GM13976 (cell line): ENCODE measurements around the gene TAF11L3.
"Not testable (repeated sequence)": the region's sequence is repeated elsewhere in the genome, so short reads cannot be mapped to it uniquely, and the experiment has no call there.

ENCODE experiments used
- DNase-seq: peaks from one replicate; pipeline ENCODE4 v3.0.0; 2012; ENCODE audit warnings: low spot score
- CTCF ChIP-seq: IDR thresholded peaks from 2 replicates; pipeline ENCODE4 v1.5.1; 2012; ENCODE audit warnings: borderline replicate concordance, mild to moderate bottlenecking; ENCODE audit not compliant: insufficient read depth; ENCODE audit errors: extremely low read depth, missing control alignments, control extremely low read depth
- in situ Hi-C: fragments of 300-500 bp; cut with MboI; formaldehyde crosslinking; loops from one replicate; pipeline ENCODE4 v1.12.0; 2022; ENCODE audit warnings: low sequenced_read_pairs, mixed read lengths, inconsistent platforms; ENCODE audit not compliant: unreplicated experiment

The TAF11L3 gene

DNA sequence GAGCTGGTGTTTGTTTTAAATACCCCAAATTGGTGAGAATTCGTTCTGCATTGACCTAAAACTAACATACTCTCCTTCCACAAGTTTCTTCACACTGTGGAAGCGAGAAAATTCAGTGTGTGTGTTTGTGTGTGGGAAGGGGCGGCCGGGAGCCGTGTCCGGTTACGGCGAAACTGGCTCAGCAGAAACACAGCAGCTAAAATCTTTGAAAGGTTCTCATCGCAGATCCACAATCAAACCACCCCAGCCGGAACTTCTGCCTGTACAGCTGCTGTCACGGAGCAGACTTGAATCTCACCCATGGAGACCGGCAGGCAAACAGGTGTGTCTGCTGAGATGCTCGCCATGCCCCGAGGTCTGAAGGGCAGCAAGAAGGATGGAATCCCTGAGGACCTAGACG, at the start of gene TAF11L3:
Gene TAF11L3 (plus strand): TSS at position 301 of the 400 bp plus-strand sequence.
- DNase-seq, in situ Hi-C loops: not testable (repeated sequence)

GRCh38 chr5:17470064-17470463, 48.1 kb upstream of the TAF11L3 start:
- no peak for DNase-seq
- TF ChIP-seq CTCF: no peak
- in situ Hi-C loops: no loop called here

GRCh38 chr5:17475064-17475463, 43.1 kb upstream of the TAF11L3 start:
- in situ Hi-C loops, DNase-seq: not testable (repeated sequence)

- in situ Hi-C loops: no loop called here
- DNase-seq: no peak
- no peak for TF ChIP-seq CTCF
These were observed 41.1 kb upstream of the TAF11L3 start for GRCh38 chr5:17477043-17477442.

- TF ChIP-seq CTCF: no peak
- in situ Hi-C loops: no loop called here
- DNase-seq: no peak
These were observed 40.4 kb upstream of the TAF11L3 start for GRCh38 chr5:17477573-17478265.

- no peak for TF ChIP-seq CTCF
- no peak for DNase-seq
- in situ Hi-C loops: no loop called here
These were observed 36.8 kb upstream of the TAF11L3 start for GRCh38 chr5:17481378-17481777.

DNA sequence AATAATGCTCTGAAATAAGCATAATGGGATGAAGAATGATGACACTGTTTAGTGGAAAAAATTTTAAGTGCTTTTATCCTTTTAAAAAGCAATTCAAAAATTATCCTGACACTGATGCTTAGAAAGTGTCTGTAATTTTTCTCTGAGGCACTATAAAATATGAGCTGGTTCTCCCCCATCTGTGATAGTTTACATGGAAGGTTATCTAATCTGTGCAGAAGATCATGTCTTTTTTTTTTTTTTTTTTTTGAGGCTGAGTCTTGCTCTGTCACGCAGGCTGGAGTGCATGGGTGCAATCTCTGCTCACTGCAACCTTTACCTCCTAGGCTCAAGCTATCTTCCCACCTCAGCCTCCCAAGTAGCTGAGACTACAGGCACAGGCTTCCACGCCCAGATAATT, 35.4 kb upstream of the TAF11L3 start:
- TF ChIP-seq CTCF: no peak
- no peak for DNase-seq
- in situ Hi-C loops: no loop called here

DNA sequence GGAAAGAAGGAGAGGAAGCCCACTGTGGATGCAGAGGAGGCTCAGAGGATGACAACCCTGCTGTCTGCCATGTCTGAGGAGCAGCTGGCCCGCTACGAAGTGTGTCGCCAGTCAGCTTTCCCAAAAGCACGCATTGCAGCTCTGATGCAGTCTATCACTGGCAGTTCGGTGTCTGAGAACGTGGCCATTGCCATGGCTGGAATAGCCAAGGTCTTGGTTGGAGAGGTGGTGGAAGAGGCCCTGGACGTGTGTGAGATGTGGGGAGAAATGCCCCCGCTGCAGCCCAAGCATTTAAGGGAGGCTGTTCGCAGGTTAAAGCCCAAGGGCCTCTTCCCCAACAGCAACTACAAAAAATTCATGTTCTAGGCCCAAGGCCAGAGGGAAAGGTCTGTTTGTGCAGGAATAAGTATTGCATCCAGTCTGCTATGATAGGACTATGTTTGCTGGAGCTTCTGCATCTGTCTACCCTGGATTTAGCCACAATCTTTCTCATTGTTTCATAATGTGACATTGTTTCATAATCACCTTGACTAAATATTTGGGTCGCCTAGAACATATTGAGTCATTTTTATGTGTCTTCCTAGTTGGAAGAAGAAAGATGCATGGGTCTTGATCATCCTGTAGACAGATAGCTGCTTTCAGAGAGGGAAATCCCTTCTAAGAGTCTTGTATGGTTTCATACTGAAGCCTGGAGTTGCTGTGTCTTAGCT, 31.5 kb upstream of the TAF11L3 start:
- DNase-seq, in situ Hi-C loops: not testable (repeated sequence)
